Left forelimb (tissue), 1 donor: ENCODE results near the gene NUDCD3.

Experiments used
- DNase-seq: peaks from one replicate; pipeline ENCODE4 v3.0.0-alpha.2; 2018; ENCODE audit warnings: low spot score

The NUDCD3 gene

GRCh38 chr7:44398953-44399574, 91.4 kb downstream of the NUDCD3 start:
- DNase-seq: no peak

- DNase-seq: peak; percentile 71
Observed at GRCh38 chr7:44398511-44398911, 91.9 kb downstream of the NUDCD3 start.

- peak; percentile 33 for DNase-seq
Observed at GRCh38 chr7:44396931-44397545, 93.4 kb downstream of the NUDCD3 start.

- no peak for DNase-seq
Observed at GRCh38 chr7:44396496-44396895, 94.0 kb downstream of the NUDCD3 start.

- no peak for DNase-seq
Observed at GRCh38 chr7:44395067-44395466, 95.4 kb downstream of the NUDCD3 start.

- peak; percentile 18 for DNase-seq
Observed at GRCh38 chr7:44394636-44395035, 95.8 kb downstream of the NUDCD3 start.

- peak; percentile 15 for DNase-seq
Observed at GRCh38 chr7:44394112-44394447, 96.4 kb downstream of the NUDCD3 start.

GRCh38 chr7:44393238-44394111, 97.0 kb downstream of the NUDCD3 start:
- peak; percentile 23 for DNase-seq

GRCh38 chr7:44392618-44393010, 97.8 kb downstream of the NUDCD3 start:
- DNase-seq: peak; percentile 40

- DNase-seq: peak; percentile 44
Observed at GRCh38 chr7:44391746-44392617, 98.5 kb downstream of the NUDCD3 start.

- peak; percentile 12 for DNase-seq
Observed at GRCh38 chr7:44391171-44391570, 99.3 kb downstream of the NUDCD3 start.

GRCh38 chr7:44390701-44391100, 99.8 kb downstream of the NUDCD3 start:
- peak; percentile 8 for DNase-seq

GRCh38 chr7:44388089-44388970, 102.1 kb downstream of the NUDCD3 start:
- DNase-seq: peak; percentile 44

GRCh38 chr7:44387389-44387788, 103.1 kb downstream of the NUDCD3 start:
- DNase-seq: peak; percentile 33

- DNase-seq: peak; percentile 45
Observed at GRCh38 chr7:44386139-44386913, 104.1 kb downstream of the NUDCD3 start.

- peak; percentile 31 for DNase-seq
Observed at GRCh38 chr7:44385434-44386138, 104.9 kb downstream of the NUDCD3 start.

GRCh38 chr7:44384586-44385433, 105.6 kb downstream of the NUDCD3 start:
- peak; percentile 38 for DNase-seq

GRCh38 chr7:44383566-44383965, 106.9 kb downstream of the NUDCD3 start:
- DNase-seq: peak; percentile 60
